ENCODE measurements around the gene MTHFR. TPM values are rescaled to one million over a fixed set of nuclear protein-coding genes. Genes with fewer than 3 reads are reported as not detected.
"Not testable (repeated sequence)": the region's sequence is repeated elsewhere in the genome, so short reads cannot be mapped to it uniquely, and the experiment has no call there.

MTHFR gene
- total RNA-seq, 1 donor from 2014 or later: 18.4 TPM

- Mint-ChIP-seq H3K36me3 (ENCODE audit: low read depth) (peaks cover 18% of the 10 kb centered on the region), H3K4me3 (no peak overlapping the region), H3K4me1 (no peaks in the 10 kb centered on the region), H3K27ac (no peak overlapping the region), H3K9me3 (no peaks in the 10 kb centered on the region), H3K27me3 (no peaks in the 10 kb centered on the region)
- intact Hi-C loops (cut with micrococcal nuclease): no loop called here
- DNase-seq: no peak
These were observed 11.4 kb upstream of the MTHFR start for GRCh38 chr1:11817192-11817591.

- Mint-ChIP-seq H3K27me3 (no peaks in the 10 kb centered on the region), H3K27ac (no peak overlapping the region), H3K4me3 (no peak overlapping the region), H3K9me3 (no peaks in the 10 kb centered on the region), H3K4me1 (peaks cover 12% of the 10 kb centered on the region), H3K36me3 (ENCODE audit: low read depth) (peaks cover 31% of the 10 kb centered on the region)
- DNase-seq: no peak
- intact Hi-C loops (cut with micrococcal nuclease): no loop called here
These were observed 7.3 kb upstream of the MTHFR start for GRCh38 chr1:11813021-11813420.

GRCh38 chr1:11807133-11807532 is 1.4 kb upstream of the MTHFR start:
- intact Hi-C loops (cut with micrococcal nuclease): loop anchor here (2.0 to 5.0 kb wide), 3 partner anchors 70 to 545 kb away; partner anchors contain the start of genes AGTRAP, MAD2L2 and MTOR
- Mint-ChIP-seq H3K4me3 (peak overlapping the region; percentile 99), H3K4me1 (peaks cover 52% of the 10 kb centered on the region), H3K9me3 (no peaks in the 10 kb centered on the region), H3K27ac (peak overlapping the region; percentile 95), H3K27me3 (no peaks in the 10 kb centered on the region), H3K36me3 (ENCODE audit: low read depth) (peaks cover 21% of the 10 kb centered on the region)
- no peak for DNase-seq

- Mint-ChIP-seq H3K27me3 (no peaks in the 10 kb centered on the region), H3K4me3 (peak overlapping the region; percentile 99), H3K9me3 (no peaks in the 10 kb centered on the region), H3K4me1 (peaks cover 53% of the 10 kb centered on the region), H3K36me3 (ENCODE audit: low read depth) (peaks cover 15% of the 10 kb centered on the region), H3K27ac (peak overlapping the region; percentile 95)
- intact Hi-C loops (cut with micrococcal nuclease): loop anchor here (1.0 to 5.0 kb wide), 5 partner anchors 70 to 544 kb away; partner anchors contain the start of genes AGTRAP, MAD2L2, MFN2 and MTOR
- no peak for DNase-seq
These were observed 658 bp upstream of the MTHFR start for GRCh38 chr1:11806307-11806936.

GRCh38 chr1:11804666-11805421 is 920 bp downstream of the MTHFR start:
- DNase-seq: peak; percentile 72
- Mint-ChIP-seq H3K27me3 (no peaks in the 10 kb centered on the region), H3K9me3 (no peaks in the 10 kb centered on the region), H3K36me3 (ENCODE audit: low read depth) (peaks cover 21% of the 10 kb centered on the region), H3K27ac (peak overlapping the region; percentile 95), H3K4me1 (peaks cover 51% of the 10 kb centered on the region), H3K4me3 (peak overlapping the region; percentile 99)
- intact Hi-C loops (cut with micrococcal nuclease): loop anchor here (5.0 kb wide), 2 partner anchors 123 to 543 kb away; partner anchors contain the start of genes MAD2L2 and MTOR

GRCh38 chr1:11803924-11804665 is 1.7 kb downstream of the MTHFR start:
- peaks cover 47% of the 10 kb centered on the region for H3K4me1 Mint-ChIP-seq
- H3K4me3 Mint-ChIP-seq: peak overlapping the region; percentile 99
- H3K27me3 Mint-ChIP-seq; DNase-seq; intact Hi-C loops (cut with micrococcal nuclease); H3K9me3 Mint-ChIP-seq: not testable (repeated sequence)
- peaks cover 17% of the 10 kb centered on the region for H3K36me3 Mint-ChIP-seq (ENCODE audit: low read depth)
- H3K27ac Mint-ChIP-seq: peak overlapping the region; percentile 55

GRCh38 chr1:11802973-11803885 is 2.5 kb downstream of the MTHFR start:
- peak; percentile 95 for DNase-seq
- Mint-ChIP-seq H3K36me3 (ENCODE audit: low read depth) (peaks cover 14% of the 10 kb centered on the region), H3K27me3 (no peaks in the 10 kb centered on the region), H3K27ac (peak overlapping the region; percentile 56), H3K9me3 (no peaks in the 10 kb centered on the region), H3K4me1 (peaks cover 44% of the 10 kb centered on the region), H3K4me3 (peak overlapping the region; percentile 99)
- intact Hi-C loops (cut with micrococcal nuclease): no loop called here

GRCh38 chr1:11802616-11802972 is 3.2 kb downstream of the MTHFR start:
- Mint-ChIP-seq H3K36me3 (ENCODE audit: low read depth) (peaks cover 11% of the 10 kb centered on the region), H3K27ac (peak overlapping the region; percentile 56), H3K4me3 (peak overlapping the region; percentile 99), H3K4me1 (peaks cover 40% of the 10 kb centered on the region), H3K9me3 (no peaks in the 10 kb centered on the region), H3K27me3 (no peaks in the 10 kb centered on the region)
- peak; percentile 74 for DNase-seq
- intact Hi-C loops (cut with micrococcal nuclease): no loop called here

GRCh38 chr1:11800756-11801433 is 4.9 kb downstream of the MTHFR start:
- intact Hi-C loops (cut with micrococcal nuclease): no loop called here
- no peaks in the 10 kb centered on the region for H3K9me3 Mint-ChIP-seq
- peaks cover 13% of the 10 kb centered on the region for H3K36me3 Mint-ChIP-seq (ENCODE audit: low read depth)
- no peaks in the 10 kb centered on the region for H3K27me3 Mint-ChIP-seq
- peaks cover 28% of the 10 kb centered on the region for H3K4me1 Mint-ChIP-seq
- DNase-seq: no peak
- H3K27ac Mint-ChIP-seq: no peak overlapping the region
- no peak overlapping the region for H3K4me3 Mint-ChIP-seq

GRCh38 chr1:11800391-11800755 is 5.4 kb downstream of the MTHFR start:
- no peaks in the 10 kb centered on the region for H3K27me3 Mint-ChIP-seq
- peaks cover 18% of the 10 kb centered on the region for H3K36me3 Mint-ChIP-seq (ENCODE audit: low read depth)
- H3K4me1 Mint-ChIP-seq: peaks cover 28% of the 10 kb centered on the region
- intact Hi-C loops (cut with micrococcal nuclease): no loop called here
- H3K4me3 Mint-ChIP-seq: no peak overlapping the region
- H3K9me3 Mint-ChIP-seq: no peaks in the 10 kb centered on the region
- H3K27ac Mint-ChIP-seq: no peak overlapping the region
- DNase-seq: no peak

- no peak overlapping the region for H3K27ac Mint-ChIP-seq
- no peaks in the 10 kb centered on the region for H3K27me3 Mint-ChIP-seq
- no peaks in the 10 kb centered on the region for H3K9me3 Mint-ChIP-seq
- no peak overlapping the region for H3K4me3 Mint-ChIP-seq
- peaks cover 28% of the 10 kb centered on the region for H3K4me1 Mint-ChIP-seq
- no peak for DNase-seq
- H3K36me3 Mint-ChIP-seq (ENCODE audit: low read depth): peaks cover 20% of the 10 kb centered on the region
- intact Hi-C loops (cut with micrococcal nuclease): no loop called here
These were observed 5.9 kb downstream of the MTHFR start for GRCh38 chr1:11799896-11800295.

- DNase-seq: no peak
- Mint-ChIP-seq H3K9me3 (no peaks in the 10 kb centered on the region), H3K4me1 (peaks cover 21% of the 10 kb centered on the region), H3K36me3 (ENCODE audit: low read depth) (peaks cover 25% of the 10 kb centered on the region), H3K4me3 (no peak overlapping the region), H3K27me3 (no peaks in the 10 kb centered on the region), H3K27ac (no peak overlapping the region)
- intact Hi-C loops (cut with micrococcal nuclease): no loop called here
These were observed 6.7 kb downstream of the MTHFR start for GRCh38 chr1:11799099-11799498.
